MCF 10A (cell line): ENCODE measurements around the gene GALNT10. TPM values are rescaled to one million over a fixed set of nuclear protein-coding genes. Genes with fewer than 3 reads are reported as not detected.

ENCODE experiments used
- BruUV-seq: library from RNA; stranded (reverse); fragments of 400-500 nt; replicated peaks from 2 replicates; lab custom pipeline; 2021; lab: Mats Ljungman, UMichigan
- CTCF ChIA-PET: fragments of 300-600 bp; sonication (Branson Sonifier 250); formaldehyde crosslinking; extraction: SDS; loops from one replicate; lab custom pipeline; 2021; ENCODE audit warnings: antibody characterized with exemption, inconsistent platforms; lab: Yijun Ruan, JAX
- POLR2A ChIA-PET: fragments of 300-600, 350-650 bp; sonication (Branson Sonifier 250); formaldehyde crosslinking; extraction: SDS; loops from one replicate; lab custom pipeline; 2020; ENCODE audit warnings: antibody characterized with exemption, inconsistent platforms; lab: Yijun Ruan, JAX
- DNase-seq: peaks from one replicate; pipeline ENCODE4 v3.0.0-alpha.2; 2018; ENCODE audit not compliant: unreplicated experiment
- H3K27ac Mint-ChIP-seq: one replicate; pipeline ENCODE4 v1.8.0; 2022; ENCODE audit warnings: mild to moderate bottlenecking, low read depth, mixed read lengths; ENCODE audit not compliant: unreplicated experiment
- H3K27me3 Mint-ChIP-seq: one replicate; pipeline ENCODE4 v1.8.0; 2022; ENCODE audit warnings: mixed read lengths; ENCODE audit not compliant: insufficient read depth, unreplicated experiment
- H3K36me3 Mint-ChIP-seq: one replicate; pipeline ENCODE4 v1.8.0; 2022; ENCODE audit warnings: mild to moderate bottlenecking, moderate library complexity, mixed read lengths; ENCODE audit not compliant: insufficient read depth, unreplicated experiment
- H3K4me1 Mint-ChIP-seq: one replicate; pipeline ENCODE4 v1.8.0; 2022; ENCODE audit warnings: mixed read lengths; ENCODE audit not compliant: insufficient read depth, unreplicated experiment
- H3K4me3 Mint-ChIP-seq: one replicate; pipeline ENCODE4 v1.8.0; 2022; ENCODE audit warnings: mild to moderate bottlenecking, moderate library complexity, mixed read lengths; ENCODE audit not compliant: unreplicated experiment
- H3K9me3 Mint-ChIP-seq: one replicate; pipeline ENCODE4 v1.8.0; 2022; ENCODE audit warnings: mixed read lengths; ENCODE audit not compliant: unreplicated experiment
- CTCF ChIP-seq: fragments of 200-600 bp; IDR thresholded peaks from one replicate; pipeline ENCODE4 v1.8.0; 2022; ENCODE audit warnings: antibody characterized with exemption, mild to moderate bottlenecking; ENCODE audit not compliant: unreplicated experiment
- intact Hi-C: fragments of 100-400 bp; cut with micrococcal nuclease; formaldehyde crosslinking; loops from 2 replicates; pipeline ENCODE4 v1.14.1; 2022
- total RNA-seq: library from RNA; stranded (reverse); gene quantifications from 2 replicates; pipeline ENCODE4 v1.2.3, GENCODE V29; 2022

GALNT10 gene
- total RNA-seq, 1 experiment from 2014 or later: 57.4 TPM

- ChIA-PET POLR2A (interaction anchor here (0.7 to 3.7 kb wide), 9 partner anchors 10 to 356 kb away, joined by 3 to 22 read pairs (median 6); partner anchors contain the start of genes FAM114A2, GALNT10 and MFAP3), CTCF (interaction anchor here (0.6 to 2.5 kb wide), 17 partner anchors 11 to 1703 kb away, joined by 3 to 15 read pairs (median 4); partner anchors contain the start of gene GALNT10)
- no peaks in the 10 kb centered on the region for H3K9me3 Mint-ChIP-seq
- H3K4me3 Mint-ChIP-seq: no peak overlapping the region
- BruUV-seq: no TSS peak
- peak; percentile 32 for TF ChIP-seq CTCF
- H3K27ac Mint-ChIP-seq: peak overlapping the region; percentile 79
- H3K36me3 Mint-ChIP-seq: peaks cover 18% of the 10 kb centered on the region
- peak; percentile 98 for DNase-seq
- peaks cover 34% of the 10 kb centered on the region for H3K4me1 Mint-ChIP-seq
- intact Hi-C loops: loop anchor here (1.0 kb wide), 2 partner anchors 38 to 180 kb away; no protein-coding TSS in a partner anchor
- no peaks in the 10 kb centered on the region for H3K27me3 Mint-ChIP-seq
Measured at GRCh38 chr5:154394307-154394706, 203.8 kb downstream of the GALNT10 start.

GRCh38 chr5:154395407-154396106 is 205.0 kb downstream of the GALNT10 start:
- no peak for TF ChIP-seq CTCF
- intact Hi-C loops: loop anchor here (1.0 kb wide), 3 partner anchors 27 to 205 kb away; partner anchors contain the start of gene GALNT10
- peak; percentile 97 for DNase-seq
- peaks cover 34% of the 10 kb centered on the region for H3K4me1 Mint-ChIP-seq
- H3K36me3 Mint-ChIP-seq: peaks cover 18% of the 10 kb centered on the region
- H3K27me3 Mint-ChIP-seq: no peaks in the 10 kb centered on the region
- no peaks in the 10 kb centered on the region for H3K9me3 Mint-ChIP-seq
- ChIA-PET POLR2A (interaction anchor here (0.6 to 3.7 kb wide), 14 partner anchors 12 to 357 kb away, joined by 3 to 22 read pairs (median 4); partner anchors contain the start of genes FAM114A2, GALNT10 and MFAP3), CTCF (interaction anchor here (0.6 to 2.5 kb wide), 16 partner anchors 9 to 323 kb away, joined by 3 to 18 read pairs (median 5); no protein-coding TSS in a partner anchor)
- peak overlapping the region; percentile 37 for H3K4me3 Mint-ChIP-seq
- no TSS peak for BruUV-seq
- peak overlapping the region; percentile 6 for H3K27ac Mint-ChIP-seq

- no peak for TF ChIP-seq CTCF
- intact Hi-C loops: no loop called here
- no TSS peak for BruUV-seq
Measured at GRCh38 chr5:154396128-154396527, 205.6 kb downstream of the GALNT10 start.

More at GRCh38 chr5:154396128-154396527, 205.6 kb downstream of the GALNT10 start:
- H3K27ac Mint-ChIP-seq: no peak overlapping the region
- peaks cover 18% of the 10 kb centered on the region for H3K36me3 Mint-ChIP-seq
- CTCF ChIA-PET: interaction anchor here (1.0 to 2.5 kb wide), 6 partner anchors 8 to 323 kb away, joined by 3 to 18 read pairs (median 6); no protein-coding TSS in a partner anchor
- peaks cover 34% of the 10 kb centered on the region for H3K4me1 Mint-ChIP-seq
- no peaks in the 10 kb centered on the region for H3K27me3 Mint-ChIP-seq
- peak overlapping the region; percentile 37 for H3K4me3 Mint-ChIP-seq
- DNase-seq: no peak
- POLR2A ChIA-PET: interaction anchor here (0.8 to 3.7 kb wide), 7 partner anchors 24 to 205 kb away, joined by 3 to 22 read pairs (median 14); partner anchors contain the start of gene GALNT10
- no peaks in the 10 kb centered on the region for H3K9me3 Mint-ChIP-seq
